Ecto neural progenitor cell (in vitro differentiated cells): ENCODE measurements around the gene BLOC1S3.
A peak's percentile ranks its signal among the peaks of the same experiment; 100 is the strongest.

Experiments
- DNase-seq: peaks from one replicate; pipeline ENCODE4 v3.0.0-alpha.2; 2018; ENCODE audit warnings: low spot score

Gene BLOC1S3

GRCh38 chr19:45178262-45179071, at the start of gene BLOC1S3:
TSS of gene BLOC1S3 (plus strand) at chr19:45178784. CDS start at chr19:45179297, 513 bp downstream.
- peak; percentile 100 for DNase-seq

DNA sequence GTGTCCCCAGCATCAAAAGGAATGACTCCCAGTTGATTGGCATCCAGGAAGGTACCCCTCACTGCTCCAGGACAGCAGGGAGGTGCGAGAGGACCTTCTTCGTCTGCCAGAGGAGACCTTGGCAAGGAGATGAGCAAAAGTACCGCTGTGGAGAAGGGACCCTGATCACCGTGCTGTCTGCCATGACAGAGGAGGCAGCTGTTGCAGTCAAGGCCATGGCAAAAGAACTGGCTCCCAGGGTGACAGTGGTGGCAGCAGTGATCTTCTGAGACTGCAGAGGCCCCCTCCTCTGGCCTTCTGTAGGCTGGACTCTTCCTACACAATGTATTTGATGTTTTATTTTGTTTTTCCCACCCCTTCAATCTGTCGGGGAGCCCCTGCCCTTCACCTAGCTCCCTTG, 49.8 kb upstream of the BLOC1S3 start:
- no peak for DNase-seq

DNA sequence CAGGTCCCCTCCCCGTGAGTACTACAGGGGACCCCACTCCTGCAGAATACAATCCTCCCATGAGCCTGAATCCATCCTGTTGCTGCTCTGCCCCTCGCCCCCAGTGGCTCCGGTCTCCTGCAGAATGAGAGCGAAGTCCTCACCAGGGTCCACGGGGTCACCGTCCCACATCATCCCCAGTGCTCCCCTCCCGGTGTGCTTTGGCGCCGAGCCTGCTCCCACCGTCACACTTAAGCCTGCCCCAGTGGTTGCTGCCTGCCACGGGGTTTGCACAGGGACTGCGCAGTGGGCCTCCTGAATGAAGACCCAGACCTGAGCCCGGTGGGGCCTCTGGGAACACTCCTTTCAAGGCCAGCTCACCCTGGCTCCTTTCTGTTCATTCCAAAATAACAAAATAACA, 48.3 kb upstream of the BLOC1S3 start:
- no peak for DNase-seq

- DNase-seq: no peak
Observed at GRCh38 chr19:45130888-45131615, 47.5 kb upstream of the BLOC1S3 start.

- DNase-seq: no peak
Observed at GRCh38 chr19:45133661-45134060, 44.9 kb upstream of the BLOC1S3 start.

DNA sequence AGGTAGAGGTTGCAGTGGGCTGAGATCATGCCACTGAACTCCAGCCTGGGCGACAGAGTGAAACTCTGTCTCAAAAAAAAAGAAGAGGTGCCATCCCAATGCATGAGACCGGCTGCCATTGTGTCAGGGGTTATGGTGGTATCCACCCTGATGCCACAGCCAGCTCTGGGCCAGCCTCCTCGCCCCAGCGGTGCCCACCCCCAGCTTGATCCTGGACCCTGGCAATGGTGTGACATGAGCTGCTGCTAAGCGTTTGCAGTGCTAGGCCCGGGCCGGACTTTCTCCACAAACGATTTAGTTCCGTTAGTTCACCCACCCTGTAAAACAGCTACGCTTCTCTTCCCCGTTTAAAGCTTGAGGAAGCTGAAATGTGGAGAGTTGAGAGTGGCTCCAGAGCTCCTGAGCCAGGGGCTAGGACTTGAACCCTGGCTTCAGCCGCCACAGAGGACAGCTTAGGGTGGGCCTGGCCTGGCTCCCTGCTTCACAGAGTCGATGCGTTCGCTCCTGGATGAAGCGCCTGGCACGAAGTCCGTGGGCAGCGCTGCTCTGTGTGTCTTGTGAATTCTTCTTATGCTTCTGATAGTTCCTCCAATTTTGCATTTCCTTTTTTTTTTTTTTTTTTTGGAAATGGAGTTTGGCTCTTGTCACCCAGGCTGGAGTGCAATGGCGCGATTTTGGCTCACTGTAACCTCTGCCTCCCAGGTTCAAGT, 43.3 kb upstream of the BLOC1S3 start:
- no peak for DNase-seq

GRCh38 chr19:45136507-45137178, 41.9 kb upstream of the BLOC1S3 start:
- DNase-seq: no peak

DNA sequence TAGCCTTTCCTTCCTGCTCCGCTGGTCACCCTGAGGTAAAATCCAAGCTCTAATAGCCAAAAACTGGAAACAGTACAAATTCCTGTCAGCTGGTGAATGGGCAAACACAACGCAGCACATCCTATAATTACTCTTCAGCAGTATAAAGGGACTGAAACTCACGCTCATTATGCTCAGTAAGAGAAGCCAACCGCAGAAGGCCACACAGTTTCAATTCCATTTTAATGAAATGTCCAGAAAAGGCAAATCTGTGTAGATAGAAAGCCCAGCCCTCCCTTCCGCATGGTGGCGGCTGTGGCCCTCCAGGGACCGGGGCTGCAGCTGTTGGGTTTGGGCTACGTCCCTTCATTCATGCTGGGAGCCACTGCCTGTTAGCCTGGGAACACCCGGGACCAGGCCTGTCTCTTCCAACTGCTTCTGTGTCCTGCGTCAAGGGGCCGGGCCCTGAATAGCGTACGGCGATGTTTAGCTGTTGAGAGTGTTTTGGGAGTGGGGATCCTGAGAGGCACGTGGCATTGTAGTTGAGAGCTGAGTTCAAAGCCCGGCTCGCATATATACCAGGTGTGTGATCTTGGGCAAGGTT, 41.3 kb upstream of the BLOC1S3 start:
- no peak for DNase-seq

DNA sequence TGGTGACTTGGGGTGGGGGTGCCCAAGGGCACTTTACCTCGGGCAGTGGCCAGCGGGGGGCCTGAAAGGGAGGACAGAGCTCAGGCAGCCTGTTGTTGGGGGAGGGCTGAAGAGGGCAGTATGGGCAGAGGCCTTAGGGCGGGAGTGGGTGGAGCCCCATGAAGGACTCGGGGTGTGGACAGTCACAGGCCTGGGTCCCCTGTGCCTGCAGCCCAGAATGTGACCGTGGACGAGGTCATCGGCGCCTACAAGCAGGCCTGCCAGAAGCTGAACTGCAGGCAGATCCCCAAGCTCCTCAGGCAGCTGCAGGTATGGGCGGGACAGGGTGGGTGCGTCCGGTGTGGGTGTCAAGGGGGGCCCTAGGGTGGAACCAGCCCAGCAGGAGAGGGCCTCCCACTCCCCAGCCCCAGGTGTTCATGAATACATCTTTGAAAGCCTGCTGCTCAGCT, 40.3 kb upstream of the BLOC1S3 start:
- no peak for DNase-seq

DNA sequence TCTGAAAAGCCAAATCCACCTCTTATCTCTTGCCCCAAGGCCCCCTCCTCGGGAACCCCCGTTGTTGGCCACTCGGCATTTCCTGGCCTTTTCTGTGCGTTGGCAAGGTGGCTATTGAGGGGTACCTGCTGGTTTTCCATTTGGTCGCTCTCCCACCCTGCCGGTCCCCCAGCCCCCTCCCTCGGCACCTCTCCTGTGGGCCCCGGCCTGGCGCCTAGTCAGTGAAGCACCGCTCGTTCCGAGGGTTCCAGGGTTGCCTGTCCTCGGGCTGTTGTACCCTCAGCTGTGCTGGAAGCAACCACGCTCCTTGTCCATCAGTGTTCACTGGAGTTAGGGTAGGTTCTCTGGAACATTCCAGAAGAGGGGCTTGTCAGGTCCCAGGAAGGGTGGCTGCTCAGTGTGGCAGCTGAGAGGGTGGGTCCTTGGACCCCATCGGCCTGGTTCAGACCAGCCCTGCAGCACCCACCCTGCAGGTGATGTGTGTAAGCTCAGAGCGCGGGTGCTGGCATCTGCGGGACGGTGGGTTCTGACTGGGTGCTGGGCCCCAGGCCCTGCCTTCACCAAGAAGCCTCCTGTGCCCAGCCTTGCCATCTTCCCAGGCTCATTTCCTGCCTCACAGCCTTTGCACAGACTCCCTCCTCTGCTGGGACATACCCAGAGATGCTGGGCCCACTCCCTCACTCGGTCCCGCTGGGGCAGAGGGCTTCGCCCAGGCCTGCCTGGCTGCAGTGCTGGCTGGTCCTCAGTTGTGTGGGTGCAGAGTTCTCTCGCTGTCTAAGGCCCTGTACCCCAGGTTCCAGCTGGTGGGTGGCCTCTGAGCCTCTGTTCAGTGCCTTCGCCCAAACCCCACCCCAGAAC, 39.1 kb upstream of the BLOC1S3 start:
- no peak for DNase-seq

DNA sequence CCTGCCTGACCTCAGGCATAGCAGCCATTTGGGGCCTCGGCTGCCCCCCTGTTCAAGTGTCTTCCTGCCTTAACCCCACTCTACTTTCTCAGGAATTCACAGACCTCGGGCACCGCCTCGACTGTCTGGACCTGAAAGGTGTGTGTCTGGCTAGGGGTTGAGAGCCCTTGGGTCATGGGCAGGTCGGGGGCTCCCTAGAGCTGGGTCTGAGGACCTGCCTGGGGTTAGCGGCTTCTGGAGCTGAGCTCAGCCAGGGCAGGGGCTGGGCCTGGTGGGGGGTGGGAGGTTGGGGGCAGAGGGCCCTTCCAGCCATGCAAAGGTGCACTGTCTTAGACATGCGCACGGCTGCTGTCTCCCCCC, 38.5 kb upstream of the BLOC1S3 start:
- DNase-seq: no peak

DNA sequence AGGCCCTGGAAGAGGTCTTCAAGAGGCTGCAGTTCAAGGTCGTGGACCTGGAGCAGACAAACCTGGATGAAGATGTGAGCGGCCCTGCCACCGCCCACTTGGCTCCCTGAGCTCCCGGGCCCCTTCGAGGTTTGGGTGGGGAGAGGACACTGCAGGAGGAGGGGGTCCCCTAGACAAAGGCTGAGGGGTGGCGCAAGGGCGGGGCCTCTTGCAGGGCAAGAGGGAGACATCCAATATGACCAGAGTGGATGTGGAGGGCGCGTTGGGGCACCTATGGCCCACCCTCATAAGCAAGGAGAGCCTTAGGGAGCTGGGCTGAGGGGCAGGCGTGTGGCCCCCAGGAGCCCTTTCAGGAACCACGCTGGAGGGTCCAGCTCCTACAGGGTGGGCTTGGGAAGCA, 38.1 kb upstream of the BLOC1S3 start:
- no peak for DNase-seq

DNA sequence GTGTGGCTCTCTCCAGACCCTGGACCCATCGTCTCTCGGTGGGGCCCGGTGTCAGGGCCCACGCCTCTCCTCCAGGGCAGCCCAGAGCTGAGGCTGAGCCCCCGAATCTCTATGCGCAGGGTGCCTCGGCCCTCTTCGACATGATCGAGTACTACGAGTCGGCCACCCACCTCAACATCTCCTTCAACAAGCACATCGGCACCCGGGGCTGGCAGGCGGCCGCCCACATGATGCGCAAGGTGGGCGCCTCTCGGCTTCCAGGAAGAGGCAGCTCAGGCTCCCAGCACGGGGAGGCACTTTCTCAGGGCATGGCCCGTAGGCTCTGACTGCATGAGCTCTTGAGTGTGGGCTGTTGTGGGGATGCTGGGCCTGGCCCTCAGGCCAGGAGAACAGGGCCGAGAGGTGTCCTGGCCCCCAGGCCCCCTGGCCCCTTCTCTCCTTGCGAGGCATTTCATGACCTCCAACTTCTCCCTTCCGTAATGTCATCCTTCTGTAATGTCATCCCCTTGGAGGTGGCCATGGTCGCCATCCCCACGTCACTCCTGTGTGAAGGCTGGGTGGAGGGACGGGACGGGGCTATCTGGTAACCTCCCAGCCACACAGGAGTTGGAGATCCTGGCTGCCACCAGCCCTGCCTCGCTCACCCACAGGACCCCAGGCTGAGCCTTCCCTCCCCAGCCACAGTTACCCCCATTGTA, 37.2 kb upstream of the BLOC1S3 start:
- no peak for DNase-seq

DNA sequence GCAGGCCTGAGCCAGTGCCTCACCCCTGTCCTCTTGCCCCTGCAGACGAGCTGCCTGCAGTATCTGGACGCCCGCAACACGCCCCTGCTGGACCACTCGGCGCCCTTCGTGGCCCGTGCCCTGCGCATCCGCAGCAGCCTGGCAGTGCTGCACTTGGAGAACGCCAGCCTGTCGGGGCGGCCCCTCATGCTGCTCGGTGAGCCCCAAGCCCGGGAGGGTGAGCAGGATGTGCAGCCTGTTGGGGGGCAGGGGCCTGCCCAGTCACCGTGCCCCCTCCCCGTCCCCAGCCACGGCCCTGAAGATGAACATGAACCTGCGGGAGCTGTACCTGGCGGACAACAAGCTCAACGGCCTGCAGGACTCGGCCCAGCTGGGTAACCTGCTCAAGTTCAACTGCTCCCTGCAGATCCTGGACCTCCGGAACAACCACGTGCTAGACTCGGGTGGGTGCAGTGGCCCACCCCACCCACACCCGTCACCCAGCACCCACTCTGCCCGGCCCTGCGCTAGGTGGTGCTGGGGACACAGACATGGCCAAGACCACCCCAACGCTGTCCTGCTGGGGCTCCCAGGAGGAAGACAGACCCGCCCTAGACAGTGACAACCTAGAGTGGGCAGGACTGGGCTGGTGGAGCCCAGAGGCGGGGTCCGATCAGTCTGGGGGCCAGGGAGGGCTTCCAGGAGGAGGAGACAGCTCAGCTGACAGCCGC, 36.4 kb upstream of the BLOC1S3 start:
- no peak for DNase-seq

GRCh38 chr19:45142726-45143110, 35.9 kb upstream of the BLOC1S3 start:
- DNase-seq: no peak

- DNase-seq: no peak
Observed at GRCh38 chr19:45144431-45145269, 33.9 kb upstream of the BLOC1S3 start.

DNA sequence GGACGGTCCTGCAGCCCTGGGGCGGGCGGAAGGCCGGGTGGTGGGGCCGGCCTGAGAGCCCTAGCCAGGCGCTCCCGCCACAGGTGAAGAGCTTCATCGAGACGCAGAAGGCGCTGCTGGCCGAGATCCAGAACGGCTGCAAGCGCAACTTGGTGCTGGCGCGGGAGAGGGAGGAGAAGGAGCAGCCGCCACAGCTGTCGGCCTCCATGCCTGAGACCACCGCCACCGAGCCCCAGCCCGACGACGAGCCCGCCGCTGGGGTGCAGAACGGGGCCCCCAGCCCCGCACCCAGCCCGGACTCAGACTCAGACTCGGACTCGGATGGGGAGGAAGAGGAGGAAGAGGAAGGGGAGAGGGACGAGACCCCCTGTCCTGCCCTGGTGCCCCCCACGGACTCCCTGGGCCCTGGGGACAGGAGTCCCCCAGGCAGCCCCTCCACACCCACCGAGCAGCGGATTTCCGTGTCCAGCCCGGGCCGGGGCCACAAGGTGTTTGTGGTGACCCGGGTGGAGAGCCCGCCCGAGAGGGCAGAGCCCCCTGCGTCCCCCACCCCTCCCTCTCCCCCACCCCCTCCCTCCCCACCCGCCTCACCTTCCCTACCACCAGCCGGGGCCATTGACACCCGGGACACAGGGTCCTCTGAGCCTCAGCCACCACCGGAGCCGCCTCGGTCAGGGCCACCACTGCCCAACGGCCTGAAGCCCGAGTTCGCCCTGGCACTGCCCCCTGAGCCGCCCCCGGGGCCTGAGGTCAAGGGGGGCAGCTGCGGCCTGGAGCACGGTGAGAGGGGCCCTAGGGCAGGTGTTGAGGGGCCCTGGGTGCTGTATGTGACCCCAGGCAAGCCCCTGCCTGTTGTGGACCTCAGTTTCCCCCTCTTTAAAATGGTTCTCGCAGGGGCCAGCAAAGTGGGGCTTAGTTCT, 33.1 kb upstream of the BLOC1S3 start:
- no peak for DNase-seq

DNA sequence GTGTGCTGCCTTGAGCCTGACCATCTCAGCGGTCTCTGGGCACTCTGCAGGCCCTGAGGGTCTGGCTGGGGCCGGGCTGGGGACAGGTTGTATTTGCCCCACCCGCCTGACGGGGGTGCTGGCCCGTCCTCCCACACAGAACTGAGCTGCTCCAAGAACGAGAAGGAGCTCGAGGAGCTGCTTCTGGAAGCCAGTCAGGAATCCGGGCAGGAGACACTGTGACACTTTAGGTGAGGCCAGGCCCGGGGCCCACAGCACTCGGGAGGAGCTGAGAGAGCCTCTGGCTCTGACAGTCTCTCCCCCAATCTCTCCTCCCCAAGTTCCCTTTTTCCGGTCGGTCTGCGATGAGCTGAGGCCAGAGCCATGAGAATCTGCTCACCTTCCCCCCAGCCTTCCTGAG, 32.3 kb upstream of the BLOC1S3 start:
- DNase-seq: no peak
